CD4-positive, alpha-beta T cell (primary cell): ENCODE results near the gene BUD13. TPM values are rescaled to one million over a fixed set of nuclear protein-coding genes. Genes with fewer than 3 reads are reported as not detected.

Source experiments
- ATAC-seq: fragments of 200-7000 bp; cut with Tn5 transposase; one replicate; pipeline ENCODE4 v1.10.0; 2022; ENCODE audit warnings: mild to moderate bottlenecking; ENCODE audit not compliant: poor library complexity
- CTCF ChIA-PET: fragments of 350-600 bp; sonication (Branson Sonifier 250); formaldehyde crosslinking; loops from one replicate; lab custom pipeline; 2021; ENCODE audit warnings: antibody characterized with exemption, inconsistent platforms; lab: Charles Lee
- POLR2A ChIA-PET: fragments of 350-600 bp; sonication (Branson Sonifier 250); formaldehyde crosslinking; loops from one replicate; lab custom pipeline; 2021; ENCODE audit warnings: antibody characterized with exemption, inconsistent platforms; lab: Charles Lee
- DNase-seq, 14 experiments: peaks; one replicate each; pipeline ENCODE4 v3.0.0-alpha.2; 2013 to 2020; ENCODE audit warnings: mixed read lengths in 2 of 14
- H3K27ac ChIP-seq, 2 donors: one replicate each; pipeline versions ENCODE4 v1.5.1 to v1.7.0; 2013; ENCODE audit warnings: low read length in 2 of 2, low read depth in 1 of 2, mild to moderate bottlenecking in 1 of 2
- H3K27me3 ChIP-seq, 2 experiments: 1 replicate in 1 of 2; 2 replicates in 1 of 2; pipeline versions ENCODE4 v1.6.1 to v1.7.0; 2013; ENCODE audit warnings: low read length in 2 of 2, control low read depth in 1 of 2, mild to moderate bottlenecking in 1 of 2, moderate library complexity in 1 of 2; ENCODE audit not compliant: insufficient read depth in 2 of 2, control insufficient read depth in 1 of 2
- H3K36me3 ChIP-seq: one replicate; pipeline ENCODE4 v1.6.1; 2013; ENCODE audit warnings: low read length, control low read depth; ENCODE audit not compliant: insufficient read depth
- H3K4me1 ChIP-seq: one replicate; pipeline ENCODE4 v1.6.1; 2013; ENCODE audit warnings: low read length, control low read depth; ENCODE audit not compliant: insufficient read depth
- H3K4me3 ChIP-seq: one replicate; pipeline ENCODE4 v1.5.1; 2013; ENCODE audit warnings: mild to moderate bottlenecking, low read length, moderate library complexity
- H3K9me3 ChIP-seq, 2 experiments: 1 replicate in 1 of 2; 2 replicates in 1 of 2; pipeline versions ENCODE4 v1.6.1 to v1.7.0; 2013; ENCODE audit warnings: low read length in 2 of 2, mild to moderate bottlenecking in 2 of 2, control low read depth in 1 of 2, moderate library complexity in 1 of 2; ENCODE audit not compliant: control insufficient read depth in 1 of 2, insufficient read depth in 1 of 2
- H3K27ac Mint-ChIP-seq: one replicate; pipeline ENCODE4 v1.8.0; 2020; ENCODE audit warnings: mixed read lengths
- H3K27me3 Mint-ChIP-seq: one replicate; pipeline ENCODE4 v1.8.0; 2021; ENCODE audit warnings: mixed read lengths
- H3K36me3 Mint-ChIP-seq: one replicate; pipeline ENCODE4 v1.8.0; 2021; ENCODE audit warnings: low read depth, mixed read lengths
- H3K4me1 Mint-ChIP-seq: one replicate; pipeline ENCODE4 v1.8.0; 2021; ENCODE audit warnings: low read depth, mixed read lengths
- H3K4me3 Mint-ChIP-seq: one replicate; pipeline ENCODE4 v1.8.0; 2020; ENCODE audit warnings: mild to moderate bottlenecking, mixed read lengths
- H3K9me3 Mint-ChIP-seq: one replicate; pipeline ENCODE4 v1.8.0; 2020; ENCODE audit warnings: mixed read lengths
- intact Hi-C, 2 experiments: fragments of 100-400 bp; cut with DNase I in 1 of 2; cut with micrococcal nuclease in 1 of 2; formaldehyde crosslinking; loops; one replicate each; pipeline versions ENCODE4 v1.15.1 to v1.9.0; 2023 to 2025; cut with DNase I, micrococcal nuclease
- total RNA-seq, 174 experiments: library from RNA in 2 of 174; stranded (reverse) in 2 of 174; gene quantifications; one replicate each; pipeline ENCODE4 v1.2.3 and lab custom pipeline; 2021 to 2026
- TF ChIP-seq, protein P1 (sequence below): fragments of 200-600 bp; IDR thresholded peaks from one replicate; pipeline ENCODE4 v1.8.0; 2022; ENCODE audit warnings: antibody characterized with exemption, mild to moderate bottlenecking

BUD13 gene
- total RNA-seq, 2 experiments from 2014 or later = 9.2 to 10.1 TPM

DNA sequence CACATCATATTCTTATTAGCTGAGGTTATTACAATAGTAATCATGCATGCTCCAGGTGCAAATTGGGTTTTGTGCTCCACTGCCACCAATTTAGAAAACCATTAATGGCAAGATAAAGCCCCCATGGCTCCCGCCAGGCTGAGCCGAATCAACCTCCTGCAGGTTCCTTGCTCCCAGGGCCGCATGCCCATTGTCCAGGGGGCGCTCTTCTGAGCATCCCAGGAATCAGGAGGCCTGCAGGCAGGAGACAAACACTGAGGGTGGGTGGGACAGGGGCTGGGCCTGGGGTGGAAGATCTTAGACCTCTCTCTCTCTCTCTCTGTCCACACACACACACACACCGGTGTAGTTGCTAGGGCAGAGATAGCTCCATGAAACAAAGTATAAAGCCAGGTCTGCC lies 57.4 kb downstream of the BUD13 start:
- Histone ChIP-seq H3K27me3 (peaks cover 0 to 6% of the 10 kb centered on the region in 2 experiments), H3K4me1 (no peaks in the 10 kb centered on the region), H3K36me3 (no peaks in the 10 kb centered on the region), H3K27ac (no peak overlapping the region), H3K4me3 (no peak overlapping the region), H3K9me3 (no peaks in the 10 kb centered on the region)
- H3K36me3 Mint-ChIP-seq = no peaks in the 10 kb centered on the region
- DNase-seq = no peak
- ATAC-seq = no peak
- peaks cover 17% of the 10 kb centered on the region for H3K27me3 Mint-ChIP-seq
- H3K4me3 Mint-ChIP-seq = no peak overlapping the region
- no peaks in the 10 kb centered on the region for H3K4me1 Mint-ChIP-seq
- H3K9me3 Mint-ChIP-seq = no peaks in the 10 kb centered on the region
- intact Hi-C loops = no loop called here
- ChIA-PET POLR2A (no interaction called here), CTCF (no interaction called here)
- H3K27ac Mint-ChIP-seq = no peak overlapping the region
- TF ChIP-seq, protein P1, sequence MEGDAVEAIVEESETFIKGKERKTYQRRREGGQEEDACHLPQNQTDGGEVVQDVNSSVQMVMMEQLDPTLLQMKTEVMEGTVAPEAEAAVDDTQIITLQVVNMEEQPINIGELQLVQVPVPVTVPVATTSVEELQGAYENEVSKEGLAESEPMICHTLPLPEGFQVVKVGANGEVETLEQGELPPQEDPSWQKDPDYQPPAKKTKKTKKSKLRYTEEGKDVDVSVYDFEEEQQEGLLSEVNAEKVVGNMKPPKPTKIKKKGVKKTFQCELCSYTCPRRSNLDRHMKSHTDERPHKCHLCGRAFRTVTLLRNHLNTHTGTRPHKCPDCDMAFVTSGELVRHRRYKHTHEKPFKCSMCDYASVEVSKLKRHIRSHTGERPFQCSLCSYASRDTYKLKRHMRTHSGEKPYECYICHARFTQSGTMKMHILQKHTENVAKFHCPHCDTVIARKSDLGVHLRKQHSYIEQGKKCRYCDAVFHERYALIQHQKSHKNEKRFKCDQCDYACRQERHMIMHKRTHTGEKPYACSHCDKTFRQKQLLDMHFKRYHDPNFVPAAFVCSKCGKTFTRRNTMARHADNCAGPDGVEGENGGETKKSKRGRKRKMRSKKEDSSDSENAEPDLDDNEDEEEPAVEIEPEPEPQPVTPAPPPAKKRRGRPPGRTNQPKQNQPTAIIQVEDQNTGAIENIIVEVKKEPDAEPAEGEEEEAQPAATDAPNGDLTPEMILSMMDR = no peak

DNA sequence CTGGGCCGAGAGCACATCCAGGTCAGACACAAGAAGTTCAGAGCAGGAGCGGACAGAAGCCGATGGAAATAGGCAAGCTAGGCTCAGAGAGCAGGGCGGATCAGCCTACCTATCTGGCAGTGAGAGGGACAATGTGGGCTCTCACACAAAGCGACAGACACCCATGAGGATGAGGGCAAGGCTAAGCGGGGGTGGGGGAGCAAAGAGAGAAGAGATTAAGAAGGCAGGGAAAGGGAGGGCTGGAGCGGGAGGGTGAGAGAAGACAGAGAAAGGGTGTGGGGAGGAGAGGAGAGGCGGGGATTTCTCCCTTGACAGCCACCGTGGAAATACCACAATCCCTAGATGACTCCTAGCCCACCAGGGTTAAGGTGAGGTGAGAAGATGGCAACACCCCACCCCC lies 57.9 kb downstream of the BUD13 start:
- no peak overlapping the region for H3K4me3 ChIP-seq
- H3K27ac Mint-ChIP-seq = no peak overlapping the region
- CTCF ChIA-PET = no interaction called here

DNA sequence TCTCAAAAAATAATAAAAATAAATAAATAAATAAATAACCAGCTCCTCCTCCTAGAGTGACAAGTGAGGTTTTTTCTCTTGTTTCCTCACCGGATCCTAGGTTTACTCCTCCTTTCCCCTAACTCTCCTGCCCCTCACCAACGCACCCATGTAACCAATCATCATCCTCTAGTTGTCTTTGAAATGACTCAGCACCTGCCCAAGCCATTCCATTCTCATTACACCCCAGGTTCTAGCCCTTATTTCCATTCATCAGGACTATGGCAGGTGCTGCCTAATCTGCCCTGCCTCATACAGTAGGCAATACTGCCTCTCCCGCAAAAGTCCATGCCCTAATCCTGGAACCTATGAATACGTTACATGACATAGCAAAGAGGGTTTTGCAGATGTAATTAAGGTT lies 60.4 kb downstream of the BUD13 start:
- intact Hi-C loops = no loop called here
- CTCF ChIA-PET = no interaction called here

More for the DNA sequence above, 57.9 kb downstream of the BUD13 start:
- no peaks in the 10 kb centered on the region for H3K36me3 Mint-ChIP-seq
- ATAC-seq (no peak), DNase-seq (no peak)
- no peaks in the 10 kb centered on the region for H3K4me1 ChIP-seq
- H3K27me3 Mint-ChIP-seq = peaks cover 17% of the 10 kb centered on the region
- no peaks in the 10 kb centered on the region for H3K4me1 Mint-ChIP-seq
- intact Hi-C loops = no loop called here
- H3K9me3 ChIP-seq = no peaks in the 10 kb centered on the region
- no peak overlapping the region for H3K4me3 Mint-ChIP-seq
- peaks cover 0 to 7% of the 10 kb centered on the region in 2 experiments for H3K27me3 ChIP-seq
- POLR2A ChIA-PET = no interaction called here
- no peak overlapping the region for H3K27ac ChIP-seq
- H3K36me3 ChIP-seq = no peaks in the 10 kb centered on the region
- TF ChIP-seq, protein P1 = no peak
- H3K9me3 Mint-ChIP-seq = no peaks in the 10 kb centered on the region

More for the DNA sequence above, 60.4 kb downstream of the BUD13 start:
- no peaks in the 10 kb centered on the region for H3K4me1 Mint-ChIP-seq
- ATAC-seq = no peak
- H3K27me3 ChIP-seq = peaks cover 10% of the 10 kb centered on the region in 2 experiments
- H3K27ac Mint-ChIP-seq = no peak overlapping the region
- H3K9me3 ChIP-seq = no peaks in the 10 kb centered on the region
- H3K36me3 Mint-ChIP-seq = no peaks in the 10 kb centered on the region
- H3K4me3 Mint-ChIP-seq = no peak overlapping the region
- H3K27me3 Mint-ChIP-seq = peaks cover 27% of the 10 kb centered on the region
- no peak overlapping the region for H3K27ac ChIP-seq
- no peaks in the 10 kb centered on the region for H3K36me3 ChIP-seq
- TF ChIP-seq, protein P1 = no peak
- POLR2A ChIA-PET = no interaction called here
- H3K9me3 Mint-ChIP-seq = no peaks in the 10 kb centered on the region
- H3K4me1 ChIP-seq = peaks cover 2% of the 10 kb centered on the region
- no peak overlapping the region for H3K4me3 ChIP-seq
- DNase-seq = no peak
